GM12878 (cell line): ENCODE data around the gene TPSB2. TPM values are rescaled to one million over a fixed set of nuclear protein-coding genes. Genes with fewer than 3 reads are reported as not detected.
"Not testable (repeated sequence)": the region's sequence is repeated elsewhere in the genome, so short reads cannot be mapped to it uniquely, and the experiment has no call there.

ENCODE experiments used
- ATAC-seq: fragments of 200-7000 bp; cut with Tn5 transposase; 3 replicates; pipeline ENCODE4 v1.9.1; 2020; ENCODE audit warnings: mild to moderate bottlenecking, moderate library complexity
- BruUV-seq: library from RNA; stranded (reverse); fragments of 400-500 nt; replicated peaks from 2 replicates; lab custom pipeline; 2021; lab: Mats Ljungman, UMichigan
- CTCF ChIA-PET: fragments of 300-600 bp; sonication (Branson Sonifier 250); formaldehyde crosslinking; extraction: SDS; loops from one replicate; lab custom pipeline; 2021; ENCODE audit warnings: inconsistent platforms; lab: Yijun Ruan, JAX
- POLR2A ChIA-PET: fragments of 350-600 bp; formaldehyde crosslinking; extraction: SDS; loops from one replicate; lab custom pipeline; 2021; ENCODE audit warnings: inconsistent platforms; lab: Charles Lee
- RAD21 ChIA-PET: fragments of 300-600 bp; sonication (Branson Sonifier 250); formaldehyde crosslinking; loops from one replicate; lab custom pipeline; 2023; ENCODE audit warnings: antibody characterized with exemption; ENCODE audit not compliant: unreplicated experiment; lab: Charles Lee
- SMC1A ChIA-PET: fragments of 300-600 bp; sonication (Branson Sonifier 250); formaldehyde crosslinking; loops from one replicate; lab custom pipeline; 2023; ENCODE audit not compliant: unreplicated experiment, uncharacterized antibody; lab: Charles Lee
- DNase-seq: peaks from one replicate; pipeline ENCODE4 v3.0.0-alpha.2; 2011; ENCODE audit warnings: low read depth, low spot score
- FAIRE-seq: peaks from 3 replicates; lab custom pipeline; 2011; peaks lifted over from hg19 to GRCh38; lab: Jason Lieb, UNC
- H2AFZ ChIP-seq: 2 replicates; pipeline ENCODE4 v1.6.0; 2011; ENCODE audit warnings: low read depth, low read length, control low read depth; ENCODE audit not compliant: control insufficient read depth
- H3K27ac ChIP-seq: 2 replicates; pipeline ENCODE4 v1.5.1; 2011; ENCODE audit warnings: control low read depth; ENCODE audit not compliant: control insufficient read depth, insufficient read depth
- H3K27me3 ChIP-seq, 2 experiments: replicated peaks in 1 of 2; 2 replicates each; pipeline versions ENCODE4 v1.6.0 to v1.6.1; 2011; ENCODE audit warnings: low read length in 1 of 2; ENCODE audit not compliant: control insufficient read depth in 2 of 2, insufficient read depth in 2 of 2
- H3K36me3 ChIP-seq, 2 experiments: 2 replicates each; pipeline ENCODE4 v1.5.1; 2011; ENCODE audit warnings: low read length in 1 of 2; ENCODE audit not compliant: control insufficient read depth in 2 of 2, insufficient read depth in 2 of 2
- H3K4me1 ChIP-seq: 2 replicates; pipeline ENCODE4 v1.6.1; 2011; ENCODE audit warnings: mild to moderate bottlenecking, low read length, moderate library complexity, mixed read lengths; ENCODE audit not compliant: control insufficient read depth, insufficient read depth
- H3K4me2 ChIP-seq: 2 replicates; pipeline ENCODE4 v1.6.0; 2011; ENCODE audit warnings: control low read depth; ENCODE audit not compliant: control insufficient read depth, insufficient read depth
- H3K4me3 ChIP-seq: fragments of 200-600 bp; sonication (generic); 2 replicates; pipeline ENCODE4 v1.5.1; 2016
- H3K79me2 ChIP-seq: 2 replicates; pipeline ENCODE4 v1.6.0; 2011; ENCODE audit warnings: low read length; ENCODE audit not compliant: control insufficient read depth, insufficient read depth
- H3K9ac ChIP-seq: 2 replicates; pipeline ENCODE4 v1.8.0; 2011; ENCODE audit warnings: low read length, control low read depth, mixed read lengths; ENCODE audit not compliant: control insufficient read depth, insufficient read depth
- H3K9me3 ChIP-seq: replicated peaks from 3 replicates; pipeline ENCODE4 v1.5.1; 2011; ENCODE audit warnings: mild to moderate bottlenecking, low read length; ENCODE audit not compliant: control insufficient read depth, insufficient read depth
- H4K20me1 ChIP-seq: 2 replicates; pipeline ENCODE4 v1.6.0; 2011; ENCODE audit not compliant: control insufficient read depth, insufficient read depth
- CHD2 ChIP-seq: IDR thresholded peaks from 2 replicates; pipeline ENCODE4 v1.6.1; 2011; ENCODE audit warnings: low read depth, low read length, improper control_type of control experiment, borderline replicate concordance
- GATAD2B ChIP-seq: fragments of 450-650 bp; conservative IDR thresholded peaks from 2 replicates; pipeline ENCODE4 v1.6.1; 2017; ENCODE audit warnings: low read depth, mild to moderate bottlenecking, moderate library complexity
- IKZF2 ChIP-seq, 2 experiments: fragments of 450-650 bp; IDR thresholded peaks; 2 replicates each; pipeline ENCODE4 v1.6.1; 2017; ENCODE audit warnings: mild to moderate bottlenecking in 2 of 2, moderate library complexity in 2 of 2
- MYB ChIP-seq: fragments of 150-350 bp; IDR thresholded peaks from 2 replicates; pipeline ENCODE4 v1.6.1; 2014; ENCODE audit warnings: mild to moderate bottlenecking, low read depth, low read length, borderline replicate concordance
- NR2F1 ChIP-seq: fragments of 450-650 bp; conservative IDR thresholded peaks from 2 replicates; pipeline ENCODE4 v1.6.1; 2017; ENCODE audit warnings: mild to moderate bottlenecking
- ZBED1 ChIP-seq: IDR thresholded peaks from 2 replicates; pipeline ENCODE4 v1.6.1; 2016; ENCODE audit warnings: borderline replicate concordance
- WGBS: methylation state at CpG from one replicate; pipeline ENCODE4 v1.1.6; 2016; ENCODE audit warnings: low lambda C conversion rate; ENCODE audit not compliant: insufficient replicate concordance, insufficient coverage; ENCODE audit errors: missing lambda C conversion rate; 5-methylcytosine and 5-hydroxymethylcytosine counted together
- in situ Hi-C: fragments of 300-500 bp; cut with MboI; formaldehyde crosslinking; loops from 9 replicates; pipeline ENCODE4 v1.14.3; 2018; ENCODE audit warnings: mixed read lengths
- intact Hi-C: fragments of 100-400 bp; cut with micrococcal nuclease; formaldehyde crosslinking; loops from one replicate; pipeline ENCODE4 v1.14.2; 2022; ENCODE audit not compliant: unreplicated experiment
- polyA plus RNA-seq, 11 experiments: library from polyadenylated mRNA; depleted of rRNA in 4 of 11; unstranded in 6 of 11; stranded (reverse) in 5 of 11; fragments of >200 nt; fragmentation: Nextera tagmentation in 4 of 11; fragmentation: Illumina TruSeq in 1 of 11; extraction: Ambion mirVana in 4 of 11; extraction: Trizol in 1 of 11; gene quantifications; 1 replicate in 1 of 11; 2 replicates in 10 of 11; pipeline versions ENCODE4 v1.2.1 to v1.2.3, GENCODE V29; 2011 to 2016; ENCODE audit warnings: inconsistent platforms in 2 of 11, missing spikeins in 2 of 11, low read depth in 1 of 11
- total RNA-seq, 4 experiments: library from RNA; depleted of rRNA in 3 of 4; stranded (reverse); fragments of >200 nt in 3 of 4; fragmentation: Illumina TruSeq in 1 of 4; extraction: Trizol in 1 of 4; gene quantifications; 2 replicates each; pipeline versions ENCODE4 v1.2.1 to v1.2.3, GENCODE V29; 2013 to 2021
- TF ChIP-seq, protein P1 (sequence below): fragments of 450-650 bp; conservative IDR thresholded peaks from 2 replicates; pipeline ENCODE4 v1.6.1; 2017; ENCODE audit warnings: mild to moderate bottlenecking, moderate library complexity
- TF ChIP-seq, protein P2 (sequence below): fragments of 450-650 bp; IDR thresholded peaks from 2 replicates; pipeline ENCODE4 v1.6.1; 2017; ENCODE audit warnings: mild to moderate bottlenecking, low read depth, inconsistent platforms; ENCODE audit not compliant: poor library complexity, severe bottlenecking

TPSB2 gene
- total and polyA plus RNA-seq, 10 of the 15 experiments (the other 5 are each of a cell fraction or from before 2014, with no cell fraction given) = not detected

DNA sequence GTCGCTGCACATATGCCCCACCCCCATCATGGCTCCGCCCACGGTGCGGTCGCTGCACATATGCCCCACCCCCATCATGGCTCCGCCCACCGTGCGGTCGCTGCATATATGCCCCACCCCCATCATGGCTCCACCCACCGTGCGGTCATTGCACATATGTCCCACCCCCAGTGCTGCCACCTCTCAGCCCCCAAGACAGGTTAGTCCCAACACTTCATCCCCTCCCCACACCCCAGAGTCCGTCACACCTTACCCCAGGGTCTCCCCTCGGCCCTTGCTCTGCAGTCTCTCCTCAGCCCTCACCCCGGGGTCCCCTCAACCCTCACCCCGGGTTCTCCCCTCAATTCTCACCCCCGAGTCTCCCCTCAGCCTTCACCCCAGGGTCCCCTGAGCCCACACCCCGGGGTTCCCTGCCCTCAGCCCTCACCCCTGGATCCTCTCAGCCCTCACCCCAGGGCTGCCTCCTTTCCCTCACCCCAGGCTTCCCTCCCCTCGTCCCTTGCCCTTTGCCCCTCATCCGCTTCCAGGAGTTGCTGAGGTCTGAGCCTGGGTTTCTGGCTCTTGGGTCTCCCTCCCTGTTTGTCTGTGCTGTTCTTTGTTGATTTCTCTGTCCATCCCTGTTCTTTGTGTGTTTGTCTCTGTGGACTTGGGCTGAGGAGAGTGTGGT is 30.5 kb downstream of the TPSB2 start:
- BruUV-seq = no TSS peak
- intact Hi-C loops (no loop called here), in situ Hi-C loops (no loop called here)
- Histone ChIP-seq H3K27ac (no peak overlapping the region), H2AFZ (no peak overlapping the region), H3K79me2 (no peaks in the 10 kb centered on the region), H3K27me3 (no peaks in the 10 kb centered on the region), H3K9me3 (no peaks in the 10 kb centered on the region; the same call in 2 of the 3 replicates), H3K4me2 (no peak overlapping the region), H3K4me3 (no peak overlapping the region), H3K4me1 (no peaks in the 10 kb centered on the region), H3K9ac (no peak overlapping the region), H3K36me3 (no peaks in the 10 kb centered on the region), H4K20me1 (no peaks in the 10 kb centered on the region)
- RAD21 ChIA-PET = no interaction called here
- ATAC-seq (no peak), FAIRE-seq (no peak), DNase-seq (no peak)
- WGBS = 79% methylated on average over 10 of the region's 19 CpGs
- TF ChIP-seq GATAD2B (no peak), NR2F1 (no peak), ZBED1 (no peak), MYB (no peak), CHD2 (no peak), IKZF2 (IDR thresholded peaks at IDR 0.05) (no peak)
- TF ChIP-seq, protein P1, sequence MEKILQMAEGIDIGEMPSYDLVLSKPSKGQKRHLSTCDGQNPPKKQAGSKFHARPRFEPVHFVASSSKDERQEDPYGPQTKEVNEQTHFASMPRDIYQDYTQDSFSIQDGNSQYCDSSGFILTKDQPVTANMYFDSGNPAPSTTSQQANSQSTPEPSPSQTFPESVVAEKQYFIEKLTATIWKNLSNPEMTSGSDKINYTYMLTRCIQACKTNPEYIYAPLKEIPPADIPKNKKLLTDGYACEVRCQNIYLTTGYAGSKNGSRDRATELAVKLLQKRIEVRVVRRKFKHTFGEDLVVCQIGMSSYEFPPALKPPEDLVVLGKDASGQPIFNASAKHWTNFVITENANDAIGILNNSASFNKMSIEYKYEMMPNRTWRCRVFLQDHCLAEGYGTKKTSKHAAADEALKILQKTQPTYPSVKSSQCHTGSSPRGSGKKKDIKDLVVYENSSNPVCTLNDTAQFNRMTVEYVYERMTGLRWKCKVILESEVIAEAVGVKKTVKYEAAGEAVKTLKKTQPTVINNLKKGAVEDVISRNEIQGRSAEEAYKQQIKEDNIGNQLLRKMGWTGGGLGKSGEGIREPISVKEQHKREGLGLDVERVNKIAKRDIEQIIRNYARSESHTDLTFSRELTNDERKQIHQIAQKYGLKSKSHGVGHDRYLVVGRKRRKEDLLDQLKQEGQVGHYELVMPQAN = no peak
- TF ChIP-seq, protein P2, sequence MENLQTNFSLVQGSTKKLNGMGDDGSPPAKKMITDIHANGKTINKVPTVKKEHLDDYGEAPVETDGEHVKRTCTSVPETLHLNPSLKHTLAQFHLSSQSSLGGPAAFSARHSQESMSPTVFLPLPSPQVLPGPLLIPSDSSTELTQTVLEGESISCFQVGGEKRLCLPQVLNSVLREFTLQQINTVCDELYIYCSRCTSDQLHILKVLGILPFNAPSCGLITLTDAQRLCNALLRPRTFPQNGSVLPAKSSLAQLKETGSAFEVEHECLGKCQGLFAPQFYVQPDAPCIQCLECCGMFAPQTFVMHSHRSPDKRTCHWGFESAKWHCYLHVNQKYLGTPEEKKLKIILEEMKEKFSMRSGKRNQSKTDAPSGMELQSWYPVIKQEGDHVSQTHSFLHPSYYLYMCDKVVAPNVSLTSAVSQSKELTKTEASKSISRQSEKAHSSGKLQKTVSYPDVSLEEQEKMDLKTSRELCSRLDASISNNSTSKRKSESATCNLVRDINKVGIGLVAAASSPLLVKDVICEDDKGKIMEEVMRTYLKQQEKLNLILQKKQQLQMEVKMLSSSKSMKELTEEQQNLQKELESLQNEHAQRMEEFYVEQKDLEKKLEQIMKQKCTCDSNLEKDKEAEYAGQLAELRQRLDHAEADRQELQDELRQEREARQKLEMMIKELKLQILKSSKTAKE = no peak
- POLR2A ChIA-PET = no interaction called here
- CTCF ChIA-PET = no interaction called here
- SMC1A ChIA-PET = no interaction called here

DNA sequence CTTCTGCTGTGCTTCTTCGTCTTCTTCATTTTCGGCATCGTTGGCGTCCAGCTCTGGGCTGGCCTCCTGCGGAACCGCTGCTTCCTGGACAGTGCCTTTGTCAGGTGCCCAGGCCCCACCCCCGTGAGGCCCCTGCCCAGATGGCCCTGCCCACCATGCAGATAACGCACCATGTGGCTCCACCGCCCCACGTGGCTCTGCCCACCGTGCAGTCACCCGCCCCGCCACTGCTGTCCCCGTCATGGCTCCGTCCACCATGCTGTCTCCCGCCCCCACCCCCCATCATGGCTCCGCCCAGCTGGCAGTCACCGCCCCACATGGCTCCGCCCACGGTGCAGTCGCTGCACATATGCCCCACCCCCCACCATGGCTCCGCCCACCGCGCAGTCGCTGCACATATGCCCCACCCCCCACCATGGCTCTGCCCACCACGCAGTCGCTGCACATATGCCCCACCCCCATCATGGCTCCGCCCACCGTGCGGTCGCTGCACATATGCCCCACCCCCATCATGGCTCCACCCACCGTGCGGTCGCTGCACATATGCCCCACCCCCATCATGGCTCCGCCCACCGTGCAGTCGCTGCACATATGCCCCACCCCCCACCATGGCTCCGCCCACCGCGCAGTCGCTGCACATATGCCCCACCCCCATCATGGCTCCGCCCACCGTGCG is 31.2 kb downstream of the TPSB2 start:
- SMC1A ChIA-PET, POLR2A ChIA-PET, in situ Hi-C loops, intact Hi-C loops, H3K9ac ChIP-seq, ATAC-seq, CTCF ChIA-PET, RAD21 ChIA-PET, FAIRE-seq, H3K79me2 ChIP-seq, H2AFZ ChIP-seq, H3K4me1 ChIP-seq, BruUV-seq, H4K20me1 ChIP-seq, H3K9me3 ChIP-seq, H3K4me3 ChIP-seq, H3K27ac ChIP-seq, H3K36me3 ChIP-seq, H3K27me3 ChIP-seq, DNase-seq, H3K4me2 ChIP-seq: not testable (repeated sequence)
- 86% methylated on average over 26 of the region's 44 CpGs for WGBS
